Measurements from ENCODE around the gene TARP.

DNA sequence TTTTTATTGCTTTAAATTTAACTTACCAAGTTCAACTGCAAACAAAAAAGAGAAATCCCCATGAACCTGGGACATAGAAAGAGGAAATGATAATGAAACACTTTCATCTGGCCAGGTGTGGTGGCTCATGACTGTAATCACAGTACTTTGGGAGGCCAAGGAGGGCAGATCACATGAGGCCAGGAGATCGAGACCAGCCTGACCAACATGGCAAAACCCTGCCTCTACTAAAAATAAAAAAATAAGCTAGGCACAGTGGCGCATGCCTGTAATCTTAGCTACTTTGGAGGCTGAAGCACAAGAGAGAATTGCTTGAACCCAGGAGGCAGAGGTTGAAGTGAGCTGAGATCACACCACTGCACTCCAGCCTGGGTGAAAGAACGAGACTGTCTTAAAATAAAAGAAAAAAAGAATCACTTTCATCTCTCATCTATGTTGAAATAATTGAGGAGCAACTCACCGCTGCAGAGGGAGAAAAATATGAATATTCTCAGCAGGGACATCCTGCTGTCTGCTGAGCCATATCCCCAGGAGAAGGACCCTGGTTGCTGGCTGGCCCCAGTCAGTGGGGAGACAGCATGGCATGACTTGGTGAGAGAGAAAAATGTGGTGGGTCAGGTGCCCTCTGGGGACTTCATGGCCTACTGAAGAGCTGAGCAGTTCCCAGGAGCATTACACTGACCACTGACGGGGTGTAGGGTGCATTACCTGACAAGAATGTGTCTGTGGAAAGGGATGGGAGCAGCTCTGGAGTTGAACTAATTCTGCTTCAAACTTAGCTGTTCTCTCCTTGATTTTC, 22.8 kb upstream of the TARP start:
- TF ChIP-seq EP300 (IDR thresholded peaks at IDR 0.05) (no peak), CTCF (IDR thresholded peaks at IDR 0.05) (no peak)

All from tibial nerve (tissue), 4 donors.